SK-N-SH (cell line): ENCODE measurements around the gene TWNK. TPM values are rescaled to one million over a fixed set of nuclear protein-coding genes. Genes with fewer than 3 reads are reported as not detected.

Source experiments
- CTCF ChIA-PET: fragments of 300-600, 350-600 bp; formaldehyde crosslinking; extraction: SDS; loops from one replicate; lab custom pipeline; 2021; lab: Yijun Ruan, JAX
- POLR2A ChIA-PET: fragments of 350-600 bp; sonication (Branson Sonifier 250); formaldehyde crosslinking; extraction: SDS; loops from one replicate; lab custom pipeline; 2020; ENCODE audit warnings: antibody characterized with exemption, inconsistent platforms; lab: Yijun Ruan, JAX
- DNase-seq: peaks from one replicate; pipeline ENCODE4 v3.0.0; 2012
- H2AFZ ChIP-seq: fragments of 200-600 bp; sonication (generic); 2 replicates; pipeline ENCODE4 v1.8.1; 2016; ENCODE audit warnings: antibody characterized with exemption, mild to moderate bottlenecking, low read depth
- H3F3A ChIP-seq: fragments of 200-600 bp; sonication (generic); replicated peaks from 2 replicates; pipeline ENCODE3; 2016; ENCODE audit warnings: antibody characterized with exemption, mild to moderate bottlenecking; ENCODE audit not compliant: insufficient read depth
- H3K27ac ChIP-seq, 2 experiments: fragments of 200-500 bp in 1 of 2; fragments of 200-600 bp in 1 of 2; sonication (Bioruptor generic) in 1 of 2; sonication (generic), shearing (Covaris generic) in 1 of 2; 2 replicates each; pipeline versions ENCODE4 v1.5.1 to v1.6.1; 2014 to 2016; ENCODE audit warnings: low read depth in 2 of 2, inconsistent platforms in 1 of 2, low read length in 1 of 2, mild to moderate bottlenecking in 1 of 2, mixed read lengths in 1 of 2
- H3K27me3 ChIP-seq: fragments of 200-600 bp; sonication (generic), shearing (Covaris generic); 2 replicates; pipeline ENCODE4 v1.6.1; 2016; ENCODE audit warnings: mixed run types; ENCODE audit not compliant: insufficient read depth
- H3K36me3 ChIP-seq, 2 experiments: fragments of 200-500 bp in 1 of 2; fragments of 200-600 bp in 1 of 2; sonication (Bioruptor generic) in 1 of 2; sonication (generic) in 1 of 2; replicated peaks in 1 of 2; 2 replicates each; pipeline versions ENCODE3 to v1.5.1; 2014 to 2016; ENCODE audit warnings: low read length in 1 of 2, mild to moderate bottlenecking in 1 of 2; ENCODE audit not compliant: insufficient read depth in 2 of 2, control insufficient read depth in 1 of 2
- H3K4me1 ChIP-seq, 2 experiments: fragments of 200-500 bp in 1 of 2; fragments of 200-600 bp in 1 of 2; sonication (Bioruptor generic) in 1 of 2; sonication (generic), shearing (Covaris generic) in 1 of 2; 2 replicates each; pipeline versions ENCODE4 v1.5.1 to v1.6.1; 2014 to 2016; ENCODE audit warnings: low read depth in 1 of 2, low read length in 1 of 2, mixed run types in 1 of 2; ENCODE audit not compliant: insufficient read depth in 2 of 2, control insufficient read depth in 1 of 2
- H3K4me2 ChIP-seq: fragments of 200-600 bp; sonication (generic), shearing (Covaris generic); 2 replicates; pipeline ENCODE4 v1.6.1; 2017; ENCODE audit warnings: mixed run types
- H3K4me3 ChIP-seq, 2 experiments: fragments of 200-500 bp in 1 of 2; fragments of 200-600 bp in 1 of 2; sonication (Bioruptor generic) in 1 of 2; sonication (generic), shearing (Covaris generic) in 1 of 2; 2 replicates each; pipeline versions ENCODE4 v1.5.1 to v1.8.1; 2014 to 2016; ENCODE audit warnings: low read depth in 2 of 2, inconsistent platforms in 1 of 2, low read length in 1 of 2, mild to moderate bottlenecking in 1 of 2, mixed read lengths in 1 of 2, moderate library complexity in 1 of 2
- H3K79me2 ChIP-seq: fragments of 200-600 bp; sonication (generic); 2 replicates; pipeline ENCODE4 v1.8.1; 2017; ENCODE audit warnings: mild to moderate bottlenecking; ENCODE audit not compliant: insufficient read depth
- H3K9ac ChIP-seq: fragments of 200-600 bp; sonication (generic); 2 replicates; pipeline ENCODE4 v1.6.1; 2017; ENCODE audit warnings: mixed run types
- H3K9me2 ChIP-seq: fragments of 200-600 bp; sonication (generic); 2 replicates; pipeline ENCODE4 v1.6.1; 2017; ENCODE audit warnings: mixed run types
- H3K9me3 ChIP-seq: fragments of 200-600 bp; sonication (generic); 2 replicates; pipeline ENCODE4 v1.6.1; 2017; ENCODE audit warnings: mixed run types, mild to moderate bottlenecking, moderate library complexity
- H4K20me1 ChIP-seq: fragments of 200-600 bp; sonication (generic); 2 replicates; pipeline ENCODE4 v1.6.1; 2017; ENCODE audit warnings: mild to moderate bottlenecking, mixed run types; ENCODE audit not compliant: insufficient read depth
- GABPA ChIP-seq: IDR thresholded peaks from 2 replicates; pipeline ENCODE4 v1.4.0; 2012; ENCODE audit warnings: low read depth, mild to moderate bottlenecking
- JUND ChIP-seq: IDR thresholded peaks from 2 replicates; pipeline ENCODE4 v1.4.0; 2012
- MEF2A ChIP-seq: IDR thresholded peaks from 2 replicates; pipeline ENCODE4 v1.4.0; 2012; ENCODE audit warnings: low read depth, borderline replicate concordance
- MXI1 ChIP-seq: IDR thresholded peaks from 2 replicates; pipeline ENCODE4 v1.6.1; 2012; ENCODE audit warnings: mild to moderate bottlenecking, low read depth, low read length, improper control_type of control experiment
- PBX3 ChIP-seq: IDR thresholded peaks from 2 replicates; pipeline ENCODE4; 2012
- POLR2AphosphoS5 ChIP-seq: IDR thresholded peaks from 2 replicates; pipeline ENCODE4 v1.6.1; 2012; ENCODE audit warnings: low read depth, low read length
- RAD21 ChIP-seq: IDR thresholded peaks from 2 replicates; pipeline ENCODE4 v1.6.1; 2012; ENCODE audit warnings: mild to moderate bottlenecking, low read length
- SMC3 ChIP-seq: IDR thresholded peaks from 2 replicates; pipeline ENCODE4 v1.6.1; 2012; ENCODE audit warnings: low read depth, low read length, improper control_type of control experiment
- WGBS: methylation state at CpG from one replicate; pipeline ENCODE4 v1.1.6; 2017; ENCODE audit warnings: low lambda C conversion rate; 5-methylcytosine and 5-hydroxymethylcytosine counted together
- polyA plus RNA-seq, 3 experiments: library from polyadenylated mRNA; depleted of rRNA; stranded (reverse); fragments of >200 nt; gene quantifications; 2 replicates each; pipeline ENCODE4 v1.2.3, GENCODE V29; 2012
- TF ChIP-seq, protein P1 (sequence below): fragments of 150-350 bp; IDR thresholded peaks from 2 replicates; pipeline ENCODE4 v1.6.1; 2017; ENCODE audit warnings: antibody characterized with exemption, low read length, low read depth, borderline replicate concordance
- TF ChIP-seq, protein P2 (sequence below): fragments of 200-600 bp; sonication (generic); IDR thresholded peaks from 2 replicates; pipeline ENCODE4 v1.6.1; 2017; ENCODE audit warnings: antibody characterized with exemption, mild to moderate bottlenecking, moderate library complexity

The TWNK gene
- polyA plus RNA-seq, 1 of the 3 experiments (the other 2 are of a cell fraction): 16.4 TPM

DNA sequence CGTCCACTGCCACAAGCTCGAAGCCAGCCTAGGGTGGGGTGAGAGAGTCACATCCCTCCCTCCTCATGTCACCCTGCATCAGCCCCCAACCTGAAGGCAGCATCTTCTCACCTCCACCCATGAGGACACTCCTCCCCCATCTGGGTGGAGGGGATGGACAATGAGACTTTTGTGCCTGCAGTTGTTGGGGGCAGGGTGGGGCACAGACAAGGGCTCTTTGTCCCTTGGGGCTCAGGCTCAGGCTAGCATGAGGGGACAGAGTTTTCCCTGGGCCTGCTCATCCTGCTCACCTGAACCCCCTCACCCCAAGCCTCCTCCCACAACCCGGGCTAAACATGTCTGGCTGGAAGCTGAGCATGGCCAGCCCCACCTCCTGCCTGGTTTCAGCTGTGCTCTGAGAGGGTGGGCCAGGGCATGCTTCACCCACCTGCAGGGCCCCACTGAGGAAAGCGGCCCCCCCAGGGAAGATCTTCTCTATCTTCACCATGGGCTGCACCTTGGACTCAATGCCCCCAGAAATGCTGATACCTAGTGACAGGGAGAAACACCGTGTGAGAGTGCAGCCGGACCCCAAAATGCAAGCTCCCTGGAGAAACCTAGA is 21.6 kb downstream of the TWNK start:
- TF ChIP-seq, protein P1, sequence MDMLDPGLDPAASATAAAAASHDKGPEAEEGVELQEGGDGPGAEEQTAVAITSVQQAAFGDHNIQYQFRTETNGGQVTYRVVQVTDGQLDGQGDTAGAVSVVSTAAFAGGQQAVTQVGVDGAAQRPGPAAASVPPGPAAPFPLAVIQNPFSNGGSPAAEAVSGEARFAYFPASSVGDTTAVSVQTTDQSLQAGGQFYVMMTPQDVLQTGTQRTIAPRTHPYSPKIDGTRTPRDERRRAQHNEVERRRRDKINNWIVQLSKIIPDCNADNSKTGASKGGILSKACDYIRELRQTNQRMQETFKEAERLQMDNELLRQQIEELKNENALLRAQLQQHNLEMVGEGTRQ: no peak
- 0 out of 2 replicates have a peak, but pooled peaks have one; percentile 8 for TF ChIP-seq POLR2AphosphoS5
- CTCF ChIA-PET: interaction anchor here (1.0 to 24.5 kb wide), 7 partner anchors 8 to 133 kb away, joined by 3 to 443 read pairs (median 4); partner anchors contain the start of gene LZTS2
- no peak overlapping the region; a peak in 1 of 4 replicates for H3K27ac ChIP-seq
- no peaks in the 10 kb centered on the region for H3K9me3 ChIP-seq
- H3K9me2 ChIP-seq: no peaks in the 10 kb centered on the region
- peaks cover 28% of the 10 kb centered on the region for H3F3A ChIP-seq
- peaks cover 5 to 33% of the 10 kb centered on the region in 2 experiments; a peak in 1 of 4 replicates for H3K4me1 ChIP-seq
- H4K20me1 ChIP-seq: peaks cover 11% of the 10 kb centered on the region; the same call in 1 of the 2 replicates
- no peak overlapping the region for H3K4me3 ChIP-seq
- WGBS: 87% methylated on average over 3 of the region's 6 CpGs
- H2AFZ ChIP-seq: no peak overlapping the region
- H3K27me3 ChIP-seq: no peaks in the 10 kb centered on the region
- peaks cover 21 to 32% of the 10 kb centered on the region in 2 experiments for H3K36me3 ChIP-seq
- POLR2A ChIA-PET: interaction anchor here (0.6 to 0.9 kb wide), 2 partner anchors 11 to 14 kb away, joined by 3 read pairs; no protein-coding TSS in a partner anchor
- no peak for DNase-seq
- H3K79me2 ChIP-seq: peaks cover 7% of the 10 kb centered on the region; the same call in 1 of the 2 replicates
- no peak overlapping the region for H3K4me2 ChIP-seq
- no peak overlapping the region for H3K9ac ChIP-seq

- Histone ChIP-seq H3K4me1 (peaks cover 12 to 33% of the 10 kb centered on the region in 2 experiments; a peak in 3 of 4 replicates), H3K36me3 (peaks cover 8 to 21% of the 10 kb centered on the region in 2 experiments)
- WGBS: 94% methylated on average over 3 of the region's 22 CpGs
- POLR2A ChIA-PET: no interaction called here
- TF ChIP-seq JUND (no peak), MXI1 (no peak), MEF2A (no peak)
- TF ChIP-seq, all 33 proteins: peak for 0
- Histone ChIP-seq H3K9me3 (no peaks in the 10 kb centered on the region), H3K4me2 (no peak overlapping the region), H3F3A (peaks cover 22% of the 10 kb centered on the region), H3K9me2 (no peaks in the 10 kb centered on the region), H2AFZ (no peak overlapping the region), H3K79me2 (no peaks in the 10 kb centered on the region), H4K20me1 (0 out of 2 replicates have a peak, but pooled peaks cover under 1% of the 10 kb centered on the region), H3K4me3 (no peak overlapping the region), H3K9ac (no peak overlapping the region), H3K27me3 (no peaks in the 10 kb centered on the region), H3K27ac (no peak overlapping the region)
- CTCF ChIA-PET: interaction anchor here (0.6 to 7.6 kb wide), 8 partner anchors 8 to 448 kb away, joined by 3 to 132 read pairs (median 5); partner anchors contain the start of genes LZTS2, PDZD7 and SFXN3
- DNase-seq: no peak
Observed at GRCh38 chr10:101010329-101010728, 23.0 kb downstream of the TWNK start.

- no peak overlapping the region for H3K4me2 ChIP-seq
- H3K27me3 ChIP-seq: no peaks in the 10 kb centered on the region
- no peak overlapping the region for H3K4me3 ChIP-seq
- no peak overlapping the region for H2AFZ ChIP-seq
- no peaks in the 10 kb centered on the region for H4K20me1 ChIP-seq
- H3K79me2 ChIP-seq: no peaks in the 10 kb centered on the region
- WGBS: 90% methylated on average over 15 of the region's 22 CpGs
- peak; percentile 58 for DNase-seq
- H3K9me2 ChIP-seq: no peaks in the 10 kb centered on the region
- CTCF ChIA-PET: interaction anchor here (1.0 to 7.6 kb wide), 21 partner anchors 12 to 450 kb away, joined by 3 to 132 read pairs (median 5); partner anchors contain the start of genes LZTS2, PDZD7, SEMA4G and SFXN3
- TF ChIP-seq GABPA (no peak), MEF2A (no peak), RAD21 (0 out of 2 replicates have a peak, but pooled peaks have one; percentile 2), PBX3 (no peak), SMC3 (no peak)
- TF ChIP-seq, protein P2, sequence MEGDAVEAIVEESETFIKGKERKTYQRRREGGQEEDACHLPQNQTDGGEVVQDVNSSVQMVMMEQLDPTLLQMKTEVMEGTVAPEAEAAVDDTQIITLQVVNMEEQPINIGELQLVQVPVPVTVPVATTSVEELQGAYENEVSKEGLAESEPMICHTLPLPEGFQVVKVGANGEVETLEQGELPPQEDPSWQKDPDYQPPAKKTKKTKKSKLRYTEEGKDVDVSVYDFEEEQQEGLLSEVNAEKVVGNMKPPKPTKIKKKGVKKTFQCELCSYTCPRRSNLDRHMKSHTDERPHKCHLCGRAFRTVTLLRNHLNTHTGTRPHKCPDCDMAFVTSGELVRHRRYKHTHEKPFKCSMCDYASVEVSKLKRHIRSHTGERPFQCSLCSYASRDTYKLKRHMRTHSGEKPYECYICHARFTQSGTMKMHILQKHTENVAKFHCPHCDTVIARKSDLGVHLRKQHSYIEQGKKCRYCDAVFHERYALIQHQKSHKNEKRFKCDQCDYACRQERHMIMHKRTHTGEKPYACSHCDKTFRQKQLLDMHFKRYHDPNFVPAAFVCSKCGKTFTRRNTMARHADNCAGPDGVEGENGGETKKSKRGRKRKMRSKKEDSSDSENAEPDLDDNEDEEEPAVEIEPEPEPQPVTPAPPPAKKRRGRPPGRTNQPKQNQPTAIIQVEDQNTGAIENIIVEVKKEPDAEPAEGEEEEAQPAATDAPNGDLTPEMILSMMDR: peak; percentile 47
- H3K9me3 ChIP-seq: no peaks in the 10 kb centered on the region
- peaks cover 0 to 8% of the 10 kb centered on the region in 2 experiments for H3K36me3 ChIP-seq
- POLR2A ChIA-PET: interaction anchor here (0.6 to 1.3 kb wide), 4 partner anchors 11 to 31 kb away, joined by 3 to 5 read pairs (median 4); partner anchors contain the start of gene LZTS2
- H3F3A ChIP-seq: peaks cover 18% of the 10 kb centered on the region
- H3K27ac ChIP-seq: peak overlapping the region in 1 of 2 experiments; percentile 76; a peak in 1 of 4 replicates
- no peak overlapping the region for H3K9ac ChIP-seq
- peaks cover 12 to 29% of the 10 kb centered on the region in 2 experiments; a peak in 3 of 4 replicates for H3K4me1 ChIP-seq
Observed at GRCh38 chr10:101011517-101012423, 24.4 kb downstream of the TWNK start.
